ENCODE results near the gene ROR2.

DNA sequence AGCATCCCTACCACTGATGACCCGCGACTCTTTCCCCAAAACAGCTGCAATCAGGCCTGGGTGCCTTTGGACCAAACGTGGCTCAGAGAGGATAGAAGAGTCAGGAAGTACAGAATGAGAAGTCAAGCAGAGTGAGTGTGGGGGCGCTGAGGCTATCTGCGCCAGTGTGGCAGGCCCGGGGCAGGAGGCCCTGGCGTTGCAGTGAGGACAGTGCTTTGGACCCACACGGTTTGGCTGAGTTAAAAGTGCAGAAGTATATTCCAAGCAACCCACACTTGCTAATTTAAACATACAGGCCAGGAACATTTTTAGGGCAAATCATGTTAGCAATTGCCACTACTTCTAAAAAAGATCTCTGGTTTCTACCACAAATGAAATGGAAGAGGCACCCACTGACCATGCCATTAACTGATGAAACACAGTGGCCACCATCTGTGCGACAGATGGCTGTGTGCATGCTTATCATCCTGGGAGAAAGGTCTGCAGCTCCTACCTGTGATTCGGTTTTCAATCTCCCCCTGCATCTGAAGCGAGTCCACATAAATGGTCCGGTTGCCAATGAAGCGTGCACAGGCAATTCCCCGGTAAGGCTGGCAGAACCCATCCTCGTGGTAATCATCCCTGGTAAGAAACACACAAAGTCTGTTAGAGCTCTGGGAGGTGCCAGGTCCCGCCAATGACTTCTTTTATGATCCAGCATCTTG lies 213.0 kb downstream of the ROR2 start:
- TF ChIP-seq EZH2 (conservative IDR thresholded peaks at IDR 0.05; ENCODE audit: low read depth, low read length) (no peak), ZNF343 (CRISPR knock-in tag; IDR thresholded peaks at IDR 0.05) (no peak), GATAD2A (CRISPR knock-in tag; IDR thresholded peaks at IDR 0.05) (no peak), SP2 (CRISPR knock-in tag; IDR thresholded peaks at IDR 0.05) (no peak), RBFOX2 (IDR thresholded peaks at IDR 0.05; ENCODE audit: low read depth, low read length) (no peak)
